PC-3 (cell line): ENCODE measurements around the gene STXBP1.

Experiments used
- CTCF ChIP-seq: fragments of 300-600 bp; sonication (generic); conservative IDR thresholded peaks from 2 replicates; pipeline ENCODE4 v1.5.1; 2017; ENCODE audit warnings: antibody characterized with exemption, low read depth, mild to moderate bottlenecking, low read length
- EZH2phosphoT487 ChIP-seq: fragments of 300-600 bp; sonication (generic); IDR thresholded peaks from 2 replicates; pipeline ENCODE4 v1.6.1; 2018; ENCODE audit warnings: mild to moderate bottlenecking, antibody characterized with exemption, low read length, borderline replicate concordance

- TF ChIP-seq CTCF (no peak), EZH2phosphoT487 (no peak)
Measured at GRCh38 chr9:127689329-127690000, 77.4 kb downstream of the STXBP1 start.
